ENCODE data around the gene OSBPL7. TPM values are rescaled to one million over a fixed set of nuclear protein-coding genes. Genes with fewer than 3 reads are reported as not detected.

OSBPL7 gene
- total RNA-seq, 1 experiment from 2014 or later = 46.8 TPM

- no peaks in the 10 kb centered on the region for H3K9me3 Mint-ChIP-seq (ENCODE audit: unreplicated experiment)
- BruUV-seq (replicated peaks) = no TSS peak
- Histone ChIP-seq H3K9me3 (no peaks in the 10 kb centered on the region), H3K4me3 (ENCODE audit: low read depth, low read length) (peak overlapping the region; percentile 63), H3K36me3 (ENCODE audit: control insufficient read depth, insufficient read depth, low read length) (peaks cover 16% of the 10 kb centered on the region), H3K4me1 (peaks cover 47% of the 10 kb centered on the region), H3K27me3 (replicated peaks; ENCODE audit: control insufficient read depth, insufficient read depth, low read length) (no peaks in the 10 kb centered on the region)
- no peaks in the 10 kb centered on the region for H3K27me3 Mint-ChIP-seq (ENCODE audit: insufficient read depth, unreplicated experiment)
- H3K4me3 Mint-ChIP-seq (ENCODE audit: unreplicated experiment) = peak overlapping the region; percentile 80
- ChIA-PET POLR2A (interaction anchor here (0.6 to 2.0 kb wide), 9 partner anchors 9 to 268 kb away, joined by 3 to 25 read pairs (median 7); partner anchors contain the start of genes LRRC46, MRPL10, PNPO and SNX11), CTCF (interaction anchor here (0.6 to 14.0 kb wide), 24 partner anchors 9 to 185 kb away, joined by 3 to 904 read pairs (median 6); partner anchors contain the start of genes CDK5RAP3, LRRC46, MRPL10 and OSBPL7)
- intact Hi-C loops (cut with micrococcal nuclease; ENCODE audit: unreplicated experiment) = loop anchor here (2.0 kb wide), 1 partner anchor 131 kb away; the partner anchor contains the start of gene CDK5RAP3
- peaks cover 10% of the 10 kb centered on the region for H3K36me3 Mint-ChIP-seq (ENCODE audit: insufficient read depth, unreplicated experiment)
- H3K4me1 Mint-ChIP-seq (ENCODE audit: low read depth, unreplicated experiment) = peaks cover 44% of the 10 kb centered on the region
- peak overlapping the region; percentile 76 for H3K27ac Mint-ChIP-seq (ENCODE audit: unreplicated experiment)
- no peak for TF ChIP-seq CTCF (IDR thresholded peaks at IDR 0.05; ENCODE audit: insufficient read depth in 1 of 2, low read depth in 1 of 2, low read length in 1 of 2, severe bottlenecking in 1 of 2, unreplicated experiment in 1 of 2)
- no peak for DNase-seq
These were observed 18.6 kb upstream of the OSBPL7 start for GRCh38 chr17:47840001-47840741.

DNA sequence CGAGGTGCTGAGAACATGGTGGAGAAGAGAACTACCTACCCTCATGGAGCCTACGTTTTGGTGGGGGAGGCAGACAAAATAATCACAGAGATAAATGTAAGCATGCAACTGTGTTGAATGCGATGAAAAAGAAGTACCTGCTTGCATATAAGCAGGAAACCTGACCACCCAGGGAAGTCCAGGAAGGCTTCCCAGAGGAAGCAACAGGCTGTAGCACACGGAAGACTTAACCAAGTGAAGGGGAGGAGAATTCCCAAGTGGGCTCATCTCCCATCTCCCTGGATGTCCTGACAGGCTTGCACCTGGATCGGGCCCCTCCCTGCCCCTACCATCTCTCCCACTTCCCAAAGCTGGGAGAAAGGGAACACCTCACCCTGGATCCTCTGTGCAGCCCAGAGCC lies 17.5 kb upstream of the OSBPL7 start:
- Mint-ChIP-seq H3K4me3 (ENCODE audit: unreplicated experiment) (peak overlapping the region; percentile 80), H3K9me3 (ENCODE audit: unreplicated experiment) (no peaks in the 10 kb centered on the region), H3K4me1 (ENCODE audit: low read depth, unreplicated experiment) (peaks cover 38% of the 10 kb centered on the region), H3K36me3 (ENCODE audit: insufficient read depth, unreplicated experiment) (peaks cover 10% of the 10 kb centered on the region), H3K27me3 (ENCODE audit: insufficient read depth, unreplicated experiment) (no peaks in the 10 kb centered on the region), H3K27ac (ENCODE audit: unreplicated experiment) (no peak overlapping the region)
- POLR2A ChIA-PET = no interaction called here
- TF ChIP-seq CTCF (IDR thresholded peaks at IDR 0.05; ENCODE audit: insufficient read depth in 1 of 2, low read depth in 1 of 2, low read length in 1 of 2, severe bottlenecking in 1 of 2, unreplicated experiment in 1 of 2) = no peak
- no peaks in the 10 kb centered on the region for H3K27me3 ChIP-seq (replicated peaks; ENCODE audit: control insufficient read depth, insufficient read depth, low read length)
- no peak for DNase-seq
- H3K4me3 ChIP-seq (ENCODE audit: low read depth, low read length) = no peak overlapping the region
- peaks cover 37% of the 10 kb centered on the region for H3K4me1 ChIP-seq
- CTCF ChIA-PET = interaction anchor here (14.0 kb wide), 1 partner anchor 49 kb away, joined by 904 read pairs; the partner anchor contains the start of gene SP2
- intact Hi-C loops (cut with micrococcal nuclease; ENCODE audit: unreplicated experiment) = loop anchor here (10.0 kb wide), 1 partner anchor 266 kb away; the partner anchor contains the start of genes CBX1 and SNX11
- no peaks in the 10 kb centered on the region for H3K9me3 ChIP-seq
- BruUV-seq (replicated peaks) = no TSS peak
- H3K36me3 ChIP-seq (ENCODE audit: control insufficient read depth, insufficient read depth, low read length) = peaks cover 16% of the 10 kb centered on the region

GRCh38 chr17:47838636-47839035 lies 17.0 kb upstream of the OSBPL7 start:
- Mint-ChIP-seq H3K27me3 (ENCODE audit: insufficient read depth, unreplicated experiment) (no peaks in the 10 kb centered on the region), H3K9me3 (ENCODE audit: unreplicated experiment) (no peaks in the 10 kb centered on the region), H3K36me3 (ENCODE audit: insufficient read depth, unreplicated experiment) (peaks cover 10% of the 10 kb centered on the region), H3K27ac (ENCODE audit: unreplicated experiment) (no peak overlapping the region), H3K4me1 (ENCODE audit: low read depth, unreplicated experiment) (peaks cover 34% of the 10 kb centered on the region), H3K4me3 (ENCODE audit: unreplicated experiment) (no peak overlapping the region)
- intact Hi-C loops (cut with micrococcal nuclease; ENCODE audit: unreplicated experiment) = loop anchor here (10.0 kb wide), 1 partner anchor 266 kb away; the partner anchor contains the start of genes CBX1 and SNX11
- DNase-seq = no peak
- ChIA-PET POLR2A (no interaction called here), CTCF (interaction anchor here (0.5 to 14.0 kb wide), 2 partner anchors 37 to 50 kb away, joined by 3 to 904 read pairs; partner anchors contain the start of gene SP2)
- H3K4me3 ChIP-seq (ENCODE audit: low read depth, low read length) = no peak overlapping the region
- no TSS peak for BruUV-seq (replicated peaks)
- peaks cover 32% of the 10 kb centered on the region for H3K4me1 ChIP-seq
- peaks cover 16% of the 10 kb centered on the region for H3K36me3 ChIP-seq (ENCODE audit: control insufficient read depth, insufficient read depth, low read length)
- no peak for TF ChIP-seq CTCF (IDR thresholded peaks at IDR 0.05; ENCODE audit: insufficient read depth in 1 of 2, low read depth in 1 of 2, low read length in 1 of 2, severe bottlenecking in 1 of 2, unreplicated experiment in 1 of 2)
- H3K27me3 ChIP-seq (replicated peaks; ENCODE audit: control insufficient read depth, insufficient read depth, low read length) = no peaks in the 10 kb centered on the region
- H3K9me3 ChIP-seq = no peaks in the 10 kb centered on the region
